HepG2 (cell line): ENCODE measurements around the gene WDR35. TPM values are rescaled to one million over a fixed set of nuclear protein-coding genes. Genes with fewer than 3 reads are reported as not detected.

Source experiments
- CBFB ChIP-seq: sonication (generic); formaldehyde crosslinking; IDR thresholded peaks from 2 replicates; pipeline ENCODE4 v1.4.0; 2020; ENCODE audit warnings: missing genetic modification reagents
- CENPX ChIP-seq: sonication (generic); formaldehyde crosslinking; IDR thresholded peaks from 2 replicates; pipeline ENCODE4 v1.9.0; 2021; ENCODE audit warnings: mild to moderate bottlenecking, missing genetic modification reagents, moderate library complexity
- DMTF1 ChIP-seq: sonication (generic); formaldehyde crosslinking; IDR thresholded peaks from 2 replicates; pipeline ENCODE4 v1.4.0; 2020; ENCODE audit warnings: mild to moderate bottlenecking, missing genetic modification reagents
- NR2F2 ChIP-seq: IDR thresholded peaks from 2 replicates; pipeline ENCODE4 v1.6.1; 2012; ENCODE audit warnings: low read depth, inconsistent platforms, borderline replicate concordance
- XRCC5 ChIP-seq: fragments of 200-400 bp; formaldehyde crosslinking; optimal IDR thresholded peaks from 2 replicates; pipeline ENCODE3; 2017; ENCODE audit warnings: mild to moderate bottlenecking, low read length
- ZFP36 ChIP-seq: fragments of 150-350 bp; IDR thresholded peaks from 2 replicates; pipeline ENCODE4 v1.6.1; 2018; ENCODE audit warnings: borderline replicate concordance, low read length, low read depth; ENCODE audit not compliant: partially characterized antibody
- ZNF180 ChIP-seq: sonication (generic); formaldehyde crosslinking; IDR thresholded peaks from 2 replicates; pipeline ENCODE4 v1.4.0; 2020; ENCODE audit warnings: low read depth, missing genetic modification reagents, borderline replicate concordance
- ZNF382 ChIP-seq: sonication (generic); formaldehyde crosslinking; IDR thresholded peaks from 2 replicates; pipeline ENCODE4 v1.5.0; 2020; ENCODE audit warnings: missing genetic modification reagents, mild to moderate bottlenecking, borderline replicate concordance
- ZNF431 ChIP-seq: sonication (generic); formaldehyde crosslinking; IDR thresholded peaks from 2 replicates; pipeline ENCODE4 v1.9.0; 2022; ENCODE audit warnings: missing genetic modification reagents, low read depth, mild to moderate bottlenecking, borderline replicate concordance
- ZNF768 ChIP-seq: sonication (generic); formaldehyde crosslinking; IDR thresholded peaks from 2 replicates; pipeline ENCODE4 v1.4.0; 2020; ENCODE audit warnings: missing genetic modification reagents
- ZNF782 ChIP-seq: sonication (generic); formaldehyde crosslinking; IDR thresholded peaks from 2 replicates; pipeline ENCODE4 v1.4.0; 2020; ENCODE audit warnings: missing genetic modification reagents, mild to moderate bottlenecking, borderline replicate concordance
- polyA plus RNA-seq, 8 experiments: library from polyadenylated mRNA; depleted of rRNA in 3 of 8; stranded (reverse) in 7 of 8; unstranded in 1 of 8; fragments of >200 nt; fragmentation: Illumina TruSeq in 4 of 8; extraction: Trizol in 4 of 8; gene quantifications; 2 replicates each; pipeline versions ENCODE4 v1.2.1 to v1.2.3, GENCODE V29; 2011 to 2016; ENCODE audit warnings: low read depth in 4 of 8, missing spikeins in 1 of 8, mixed read lengths in 1 of 8; ENCODE audit not compliant: insufficient read depth in 1 of 8
- total RNA-seq, 5 experiments: library from RNA; depleted of rRNA; stranded (reverse); fragments of >200 nt; fragmentation: Illumina TruSeq; extraction: Trizol; gene quantifications; 2 replicates each; pipeline ENCODE4 v1.2.3, GENCODE V29; 2016; ENCODE audit warnings: low read depth in 1 of 5
- TF ChIP-seq, protein P1 (sequence below): sonication (generic); formaldehyde crosslinking; IDR thresholded peaks from 2 replicates; pipeline ENCODE4 v1.5.1; 2020; ENCODE audit warnings: mild to moderate bottlenecking, moderate library complexity, missing genetic modification reagents
- TF ChIP-seq, protein P2 (sequence below): sonication (generic); formaldehyde crosslinking; IDR thresholded peaks from 2 replicates; pipeline ENCODE4 v1.4.0; 2020; ENCODE audit warnings: mild to moderate bottlenecking, missing genetic modification reagents
- TF ChIP-seq, protein P3 (sequence below): sonication (generic); formaldehyde crosslinking; IDR thresholded peaks from 2 replicates; pipeline ENCODE4 v1.5.0; 2020; ENCODE audit warnings: mild to moderate bottlenecking, missing genetic modification reagents
- TF ChIP-seq, protein P4 (sequence below): sonication (generic); formaldehyde crosslinking; IDR thresholded peaks from 2 replicates; pipeline ENCODE4 v1.5.0; 2020; ENCODE audit warnings: mild to moderate bottlenecking, missing genetic modification reagents, borderline replicate concordance

WDR35 gene
- total and polyA plus RNA-seq, 2 of the 13 experiments (the other 11 are each of a cell fraction or from before 2014, with no cell fraction given) = 11.1 to 19.6 TPM

DNA sequence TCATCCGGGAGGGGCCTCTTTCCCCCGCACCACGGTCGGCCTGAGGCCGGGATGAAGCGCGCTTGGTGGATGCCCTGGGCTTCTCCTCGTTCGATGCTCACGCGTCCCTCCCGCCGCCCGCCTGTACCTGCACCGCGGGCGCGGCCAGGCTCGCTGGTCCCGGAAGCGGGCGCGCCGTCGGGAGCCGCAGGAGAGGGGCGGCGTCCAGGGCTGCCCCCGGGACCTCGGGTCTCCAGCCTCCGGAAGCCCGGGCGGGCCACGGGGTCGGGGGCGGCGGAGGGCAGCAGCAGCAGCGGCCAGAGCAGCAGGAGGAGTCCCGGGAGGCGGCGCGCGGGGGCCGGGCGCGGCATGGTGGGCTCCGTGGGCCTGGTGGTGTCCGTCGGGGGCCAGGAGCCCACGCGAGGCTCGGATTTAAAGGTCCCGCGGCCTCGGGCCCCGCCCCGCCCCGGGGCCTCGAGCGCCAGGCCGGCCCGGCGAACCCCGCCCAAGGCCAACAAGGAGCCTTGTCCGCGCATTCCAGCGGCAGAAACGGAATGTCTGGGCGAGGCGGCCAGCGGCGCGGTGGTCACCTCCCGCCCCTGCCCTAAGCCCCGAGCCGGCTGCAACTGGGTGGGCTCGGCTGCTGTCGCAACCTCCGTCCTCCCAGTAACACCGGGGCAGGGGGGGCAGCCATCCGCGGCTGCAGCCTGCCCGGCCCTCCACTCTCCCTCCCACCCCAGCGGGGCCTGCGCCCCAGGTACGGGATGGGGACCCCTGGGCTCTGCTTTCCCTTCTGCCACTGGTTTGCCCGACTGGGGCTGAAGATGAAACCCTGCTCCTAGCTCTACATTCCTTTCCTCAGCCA is 22.6 kb upstream of the WDR35 start, which contains the start of gene MATN3 (continued):
- TF ChIP-seq, protein P1, sequence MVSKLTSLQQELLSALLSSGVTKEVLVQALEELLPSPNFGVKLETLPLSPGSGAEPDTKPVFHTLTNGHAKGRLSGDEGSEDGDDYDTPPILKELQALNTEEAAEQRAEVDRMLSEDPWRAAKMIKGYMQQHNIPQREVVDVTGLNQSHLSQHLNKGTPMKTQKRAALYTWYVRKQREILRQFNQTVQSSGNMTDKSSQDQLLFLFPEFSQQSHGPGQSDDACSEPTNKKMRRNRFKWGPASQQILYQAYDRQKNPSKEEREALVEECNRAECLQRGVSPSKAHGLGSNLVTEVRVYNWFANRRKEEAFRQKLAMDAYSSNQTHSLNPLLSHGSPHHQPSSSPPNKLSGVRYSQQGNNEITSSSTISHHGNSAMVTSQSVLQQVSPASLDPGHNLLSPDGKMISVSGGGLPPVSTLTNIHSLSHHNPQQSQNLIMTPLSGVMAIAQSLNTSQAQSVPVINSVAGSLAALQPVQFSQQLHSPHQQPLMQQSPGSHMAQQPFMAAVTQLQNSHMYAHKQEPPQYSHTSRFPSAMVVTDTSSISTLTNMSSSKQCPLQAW (CRISPR knock-in tag) = no peak
- TF ChIP-seq, protein P2, sequence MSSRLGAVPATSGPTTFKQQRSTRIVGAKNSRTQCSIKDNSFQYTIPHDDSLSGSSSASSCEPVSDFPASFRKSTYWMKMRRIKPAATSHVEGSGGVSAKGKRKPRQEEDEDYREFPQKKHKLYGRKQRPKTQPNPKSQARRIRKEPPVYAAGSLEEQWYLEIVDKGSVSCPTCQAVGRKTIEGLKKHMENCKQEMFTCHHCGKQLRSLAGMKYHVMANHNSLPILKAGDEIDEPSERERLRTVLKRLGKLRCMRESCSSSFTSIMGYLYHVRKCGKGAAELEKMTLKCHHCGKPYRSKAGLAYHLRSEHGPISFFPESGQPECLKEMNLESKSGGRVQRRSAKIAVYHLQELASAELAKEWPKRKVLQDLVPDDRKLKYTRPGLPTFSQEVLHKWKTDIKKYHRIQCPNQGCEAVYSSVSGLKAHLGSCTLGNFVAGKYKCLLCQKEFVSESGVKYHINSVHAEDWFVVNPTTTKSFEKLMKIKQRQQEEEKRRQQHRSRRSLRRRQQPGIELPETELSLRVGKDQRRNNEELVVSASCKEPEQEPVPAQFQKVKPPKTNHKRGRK (CRISPR knock-in tag) = no peak
- no peak for TF ChIP-seq ZNF782
- TF ChIP-seq, protein P3, sequence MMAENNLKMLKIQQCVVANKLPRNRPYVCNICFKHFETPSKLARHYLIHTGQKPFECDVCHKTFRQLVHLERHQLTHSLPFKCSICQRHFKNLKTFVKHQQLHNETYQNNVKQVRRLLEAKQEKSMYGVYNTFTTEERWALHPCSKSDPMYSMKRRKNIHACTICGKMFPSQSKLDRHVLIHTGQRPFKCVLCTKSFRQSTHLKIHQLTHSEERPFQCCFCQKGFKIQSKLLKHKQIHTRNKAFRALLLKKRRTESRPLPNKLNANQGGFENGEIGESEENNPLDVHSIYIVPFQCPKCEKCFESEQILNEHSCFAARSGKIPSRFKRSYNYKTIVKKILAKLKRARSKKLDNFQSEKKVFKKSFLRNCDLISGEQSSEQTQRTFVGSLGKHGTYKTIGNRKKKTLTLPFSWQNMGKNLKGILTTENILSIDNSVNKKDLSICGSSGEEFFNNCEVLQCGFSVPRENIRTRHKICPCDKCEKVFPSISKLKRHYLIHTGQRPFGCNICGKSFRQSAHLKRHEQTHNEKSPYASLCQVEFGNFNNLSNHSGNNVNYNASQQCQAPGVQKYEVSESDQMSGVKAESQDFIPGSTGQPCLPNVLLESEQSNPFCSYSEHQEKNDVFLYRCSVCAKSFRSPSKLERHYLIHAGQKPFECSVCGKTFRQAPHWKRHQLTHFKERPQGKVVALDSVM (CRISPR knock-in tag) = peak; percentile 66; the same call in 1 of the 2 replicates
- no peak for TF ChIP-seq ZNF180
- peak; percentile 37; the same call in 1 of the 2 replicates for TF ChIP-seq CBFB (CRISPR knock-in tag)
- no peak for TF ChIP-seq DMTF1
- no peak for TF ChIP-seq ZNF382 (CRISPR knock-in tag)
- TF ChIP-seq ZNF431 (CRISPR knock-in tag) = 0 out of 2 replicates have a peak, but pooled peaks have one; percentile 28
- no peak for TF ChIP-seq CENPX (CRISPR knock-in tag)
- TF ChIP-seq XRCC5 = peak; percentile 10
- TF ChIP-seq ZFP36 = no peak
- TF ChIP-seq ZNF768 (CRISPR knock-in tag) = no peak; the same call in none of the 2 replicates
- peak; percentile 16; the same call in 1 of the 2 replicates for TF ChIP-seq NR2F2
- TF ChIP-seq, protein P4, sequence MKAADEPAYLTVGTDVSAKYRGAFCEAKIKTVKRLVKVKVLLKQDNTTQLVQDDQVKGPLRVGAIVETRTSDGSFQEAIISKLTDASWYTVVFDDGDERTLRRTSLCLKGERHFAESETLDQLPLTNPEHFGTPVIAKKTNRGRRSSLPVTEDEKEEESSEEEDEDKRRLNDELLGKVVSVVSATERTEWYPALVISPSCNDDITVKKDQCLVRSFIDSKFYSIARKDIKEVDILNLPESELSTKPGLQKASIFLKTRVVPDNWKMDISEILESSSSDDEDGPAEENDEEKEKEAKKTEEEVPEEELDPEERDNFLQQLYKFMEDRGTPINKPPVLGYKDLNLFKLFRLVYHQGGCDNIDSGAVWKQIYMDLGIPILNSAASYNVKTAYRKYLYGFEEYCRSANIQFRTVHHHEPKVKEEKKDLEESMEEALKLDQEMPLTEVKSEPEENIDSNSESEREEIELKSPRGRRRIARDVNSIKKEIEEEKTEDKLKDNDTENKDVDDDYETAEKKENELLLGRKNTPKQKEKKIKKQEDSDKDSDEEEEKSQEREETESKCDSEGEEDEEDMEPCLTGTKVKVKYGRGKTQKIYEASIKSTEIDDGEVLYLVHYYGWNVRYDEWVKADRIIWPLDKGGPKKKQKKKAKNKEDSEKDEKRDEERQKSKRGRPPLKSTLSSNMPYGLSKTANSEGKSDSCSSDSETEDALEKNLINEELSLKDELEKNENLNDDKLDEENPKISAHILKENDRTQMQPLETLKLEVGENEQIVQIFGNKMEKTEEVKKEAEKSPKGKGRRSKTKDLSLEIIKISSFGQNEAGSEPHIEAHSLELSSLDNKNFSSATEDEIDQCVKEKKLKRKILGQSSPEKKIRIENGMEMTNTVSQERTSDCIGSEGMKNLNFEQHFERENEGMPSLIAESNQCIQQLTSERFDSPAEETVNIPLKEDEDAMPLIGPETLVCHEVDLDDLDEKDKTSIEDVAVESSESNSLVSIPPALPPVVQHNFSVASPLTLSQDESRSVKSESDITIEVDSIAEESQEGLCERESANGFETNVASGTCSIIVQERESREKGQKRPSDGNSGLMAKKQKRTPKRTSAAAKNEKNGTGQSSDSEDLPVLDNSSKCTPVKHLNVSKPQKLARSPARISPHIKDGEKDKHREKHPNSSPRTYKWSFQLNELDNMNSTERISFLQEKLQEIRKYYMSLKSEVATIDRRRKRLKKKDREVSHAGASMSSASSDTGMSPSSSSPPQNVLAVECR = peak; percentile 72; the same call in 1 of the 2 replicates
